OCI-LY3 (cell line): ENCODE measurements around the gene RPL27.

ENCODE experiments used
- H2AFZ ChIP-seq: fragments of 200-600, 300-600 bp; shearing (Covaris generic); 2 replicates; pipeline ENCODE4 v1.6.0; 2014; ENCODE audit warnings: antibody characterized with exemption, low read depth, low read length
- H3K27ac ChIP-seq: fragments of 200-600, 300-600 bp; sonication (generic); 2 replicates; pipeline ENCODE4 v1.5.1; 2014; ENCODE audit warnings: mild to moderate bottlenecking, low read length, moderate library complexity, mixed read lengths
- H3K27me3 ChIP-seq: fragments of 200-600, 300-600 bp; sonication (generic); 2 replicates; pipeline ENCODE4 v1.6.1; 2014; ENCODE audit warnings: low read depth, low read length, mixed read lengths
- H3K36me3 ChIP-seq: fragments of 200-600, 300-600 bp; sonication (generic); replicated peaks from 2 replicates; pipeline ENCODE3; 2014; ENCODE audit warnings: low read depth, low read length, mixed read lengths
- H3K4me1 ChIP-seq: fragments of 300-600, 200-600 bp; sonication (generic); 2 replicates; pipeline ENCODE4 v1.6.1; 2014; ENCODE audit warnings: low read length, mixed read lengths
- H3K4me2 ChIP-seq: fragments of 200-600, 300-600 bp; sonication (generic); 2 replicates; pipeline ENCODE4 v1.6.1; 2014; ENCODE audit warnings: low read length, mixed read lengths
- H3K4me3 ChIP-seq: fragments of 300-600, 200-600 bp; sonication (generic); 2 replicates; pipeline ENCODE4 v1.5.1; 2014; ENCODE audit warnings: antibody characterized with exemption, mild to moderate bottlenecking, low read length, moderate library complexity
- H3K79me2 ChIP-seq: fragments of 300-600, 200-600 bp; shearing (Covaris generic); 2 replicates; pipeline ENCODE4 v1.6.1; 2014; ENCODE audit warnings: mild to moderate bottlenecking, low read length, mixed read lengths
- H3K9ac ChIP-seq: fragments of 300-600, 200-600 bp; shearing (Covaris generic); 2 replicates; pipeline ENCODE4 v1.6.0; 2014; ENCODE audit warnings: mild to moderate bottlenecking, low read length, moderate library complexity
- H3K9me3 ChIP-seq: fragments of 200-600, 300-600 bp; shearing (Covaris generic); 2 replicates; pipeline ENCODE4 v1.6.1; 2014; ENCODE audit warnings: low read length, mixed read lengths; ENCODE audit not compliant: insufficient read depth
- H4K20me1 ChIP-seq: fragments of 200-600, 300-600 bp; sonication (generic); 2 replicates; pipeline ENCODE4 v1.6.1; 2016; ENCODE audit warnings: low read length, mixed read lengths; ENCODE audit not compliant: insufficient read depth
- CTCF ChIP-seq: fragments of 200-600, 300-600 bp; sonication (generic); IDR thresholded peaks from 2 replicates; pipeline ENCODE4 v1.5.1; 2014; ENCODE audit warnings: antibody characterized with exemption, low read length, low read depth
- EZH2phosphoT487 ChIP-seq: fragments of 200-600 bp; shearing (Covaris generic); IDR thresholded peaks from 2 replicates; pipeline ENCODE4 v1.6.1; 2018; ENCODE audit warnings: antibody characterized with exemption, mixed run types, low read depth

The RPL27 gene

GRCh38 chr17:42997984-42998938 lies at the start of gene RPL27:
TSS of gene RPL27 (plus strand) at chr17:42998419. CDS start at chr17:42998751, 332 bp downstream.
- peaks cover 43% of the 10 kb centered on the region for H3K36me3 ChIP-seq
- peak within 1 kb of the TSS; percentile 61 for H3K27ac ChIP-seq
- H3K27me3 ChIP-seq = no peaks in the 10 kb centered on the region
- TF ChIP-seq CTCF = peak; percentile 83
- no peak for TF ChIP-seq EZH2phosphoT487
- H3K4me1 ChIP-seq = peaks cover 20% of the 10 kb centered on the region
- peak within 1 kb of the TSS; percentile 99 for H3K4me3 ChIP-seq
- H3K4me2 ChIP-seq = peak within 1 kb of the TSS; percentile 82
- no peak within 1 kb of the TSS for H2AFZ ChIP-seq
- H3K9ac ChIP-seq = peak within 1 kb of the TSS; percentile 98
- peaks cover 13% of the 10 kb centered on the region for H4K20me1 ChIP-seq
- H3K79me2 ChIP-seq = peaks cover 26% of the 10 kb centered on the region
- H3K9me3 ChIP-seq = no peaks in the 10 kb centered on the region

- no peaks in the 10 kb centered on the region for H3K79me2 ChIP-seq
- H3K4me1 ChIP-seq = no peaks in the 10 kb centered on the region
- peaks cover 41% of the 10 kb centered on the region for H3K36me3 ChIP-seq
- H3K27ac ChIP-seq = no peak overlapping the region
- no peaks in the 10 kb centered on the region for H3K27me3 ChIP-seq
- H2AFZ ChIP-seq = no peak overlapping the region
- TF ChIP-seq EZH2phosphoT487 (no peak), CTCF (no peak)
- no peaks in the 10 kb centered on the region for H3K9me3 ChIP-seq
- H3K4me2 ChIP-seq = no peak overlapping the region
- H3K9ac ChIP-seq = no peak overlapping the region
- H4K20me1 ChIP-seq = no peaks in the 10 kb centered on the region
- H3K4me3 ChIP-seq = no peak overlapping the region
Observed at GRCh38 chr17:42950044-42950783, 48.0 kb upstream of the RPL27 start.

- H3K36me3 ChIP-seq = peaks cover 47% of the 10 kb centered on the region
Observed at GRCh38 chr17:42953669-42954068, 44.5 kb upstream of the RPL27 start.

More at GRCh38 chr17:42953669-42954068, 44.5 kb upstream of the RPL27 start:
- Histone ChIP-seq H3K4me2 (no peak overlapping the region), H3K4me3 (no peak overlapping the region), H3K4me1 (no peaks in the 10 kb centered on the region), H3K9me3 (no peaks in the 10 kb centered on the region), H4K20me1 (no peaks in the 10 kb centered on the region), H3K27ac (no peak overlapping the region), H3K79me2 (no peaks in the 10 kb centered on the region), H3K9ac (no peak overlapping the region), H2AFZ (no peak overlapping the region), H3K27me3 (no peaks in the 10 kb centered on the region)
- no peak for TF ChIP-seq CTCF
- TF ChIP-seq EZH2phosphoT487 = no peak
